Glomerular endothelial cell (primary cell): ENCODE results near the gene MGAT5. TPM values are rescaled to one million over a fixed set of nuclear protein-coding genes. Genes with fewer than 3 reads are reported as not detected.
"Not testable (repeated sequence)": the region's sequence is repeated elsewhere in the genome, so short reads cannot be mapped to it uniquely, and the experiment has no call there.

Source experiments
- DNase-seq: peaks from one replicate; pipeline ENCODE4 v3.0.0-alpha.2; 2011; ENCODE audit warnings: low read depth, low spot score; ENCODE audit errors: extremely low read depth
- total RNA-seq: library from RNA; depleted of rRNA; stranded (reverse); fragments of >200 nt; gene quantifications from 2 replicates; pipeline ENCODE4 v1.2.3, GENCODE V29; 2015

Gene MGAT5
- total RNA-seq, 1 donor from 2014 or later = 75.1 TPM

DNA sequence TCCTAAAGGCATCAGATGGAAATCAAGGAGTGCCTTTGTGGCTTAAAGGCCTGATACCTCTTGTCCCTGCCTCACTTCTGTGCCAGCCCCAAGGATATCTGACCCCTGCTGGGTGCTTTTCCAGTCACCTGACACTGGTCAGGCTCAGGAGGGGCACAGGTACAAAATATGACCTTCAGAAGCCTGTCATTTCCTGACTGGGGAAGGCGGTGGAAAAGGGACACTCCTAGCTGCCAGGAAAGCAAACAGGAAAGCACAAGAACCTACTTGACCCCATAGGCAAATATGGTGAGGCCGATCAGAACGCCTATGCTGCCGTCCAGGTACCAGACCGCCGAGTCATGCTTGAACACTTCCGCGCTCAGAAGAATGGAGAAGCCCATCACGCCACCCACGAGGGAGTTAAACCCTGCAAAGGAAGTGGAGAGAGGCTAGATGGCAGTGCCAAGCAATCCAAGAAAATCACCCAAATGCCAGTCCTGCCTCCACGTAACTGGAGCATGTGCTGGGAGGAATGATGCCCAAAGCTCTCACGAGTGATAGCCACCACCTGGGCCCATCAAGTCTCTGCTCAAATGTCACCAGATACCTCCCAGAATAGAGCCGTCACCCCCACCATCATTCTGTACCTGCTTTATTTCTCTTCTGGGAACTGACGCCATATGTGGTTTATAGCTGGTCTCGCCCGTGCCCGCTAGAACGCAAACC lies 204.0 kb downstream of the MGAT5 start:
- no peak for DNase-seq

DNA sequence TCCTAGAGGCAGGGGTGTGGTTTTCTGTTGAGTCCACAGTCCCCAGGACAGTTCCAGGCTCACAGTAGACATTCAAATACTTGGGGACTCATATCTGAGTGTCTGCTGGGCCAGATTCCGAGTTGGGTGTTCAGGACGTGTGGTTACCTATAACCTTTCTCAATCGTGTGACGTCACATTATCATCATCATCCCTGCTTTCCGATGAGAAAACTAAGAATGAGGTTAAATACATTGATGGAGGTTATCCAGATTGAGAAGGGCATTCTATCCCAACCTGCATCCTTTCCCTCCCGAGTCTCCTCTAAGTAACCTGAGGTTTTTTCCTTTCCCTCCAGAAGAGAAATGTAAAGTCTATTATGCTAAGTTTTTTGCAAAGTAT lies 204.6 kb downstream of the MGAT5 start:
- DNase-seq = no peak

DNA sequence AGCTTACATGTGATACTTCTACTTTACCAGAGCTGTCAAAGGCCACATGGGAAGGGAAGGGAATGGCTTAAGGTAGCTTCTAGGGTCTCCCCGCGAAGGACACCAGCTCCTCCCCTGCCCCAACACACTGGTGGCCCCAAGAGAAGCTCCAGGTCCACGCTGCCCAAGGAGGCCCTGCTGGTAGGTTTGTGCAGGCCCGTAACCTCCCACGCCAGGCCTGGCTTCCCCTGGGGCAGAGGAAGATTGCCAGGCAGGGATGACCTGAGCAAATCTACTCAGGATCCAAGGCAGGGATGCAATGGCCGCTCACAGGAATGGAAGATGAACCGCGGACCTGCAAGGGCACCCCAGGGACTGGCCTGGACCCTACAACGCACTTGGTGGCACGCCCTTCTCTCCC lies 205.1 kb downstream of the MGAT5 start:
- no peak for DNase-seq

- no peak for DNase-seq
Observed at GRCh38 chr2:134459706-134460406, 206.0 kb downstream of the MGAT5 start.

DNA sequence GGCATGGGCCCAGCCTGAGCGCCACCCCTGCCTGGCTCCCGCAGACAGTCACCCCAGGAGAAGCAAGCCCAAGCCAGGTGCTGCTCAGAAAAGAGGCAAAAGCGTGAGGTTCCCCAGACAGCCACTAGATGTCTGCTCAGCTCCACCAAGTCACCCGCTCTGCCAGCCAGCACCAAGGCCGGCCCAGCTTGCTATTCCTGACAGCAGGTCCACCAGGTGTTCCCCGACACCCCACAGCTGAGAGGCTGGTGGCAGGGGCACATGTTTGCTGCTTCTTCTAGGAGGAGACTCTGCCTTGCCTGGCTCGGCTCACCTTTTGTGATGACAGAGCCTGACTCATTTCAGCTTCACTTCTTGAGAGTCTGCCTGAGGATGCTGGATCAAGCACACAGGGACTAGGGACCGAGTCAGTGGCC lies 206.7 kb downstream of the MGAT5 start:
- DNase-seq = peak; percentile 34

GRCh38 chr2:134461511-134461910 lies 207.6 kb downstream of the MGAT5 start:
- no peak for DNase-seq

DNA sequence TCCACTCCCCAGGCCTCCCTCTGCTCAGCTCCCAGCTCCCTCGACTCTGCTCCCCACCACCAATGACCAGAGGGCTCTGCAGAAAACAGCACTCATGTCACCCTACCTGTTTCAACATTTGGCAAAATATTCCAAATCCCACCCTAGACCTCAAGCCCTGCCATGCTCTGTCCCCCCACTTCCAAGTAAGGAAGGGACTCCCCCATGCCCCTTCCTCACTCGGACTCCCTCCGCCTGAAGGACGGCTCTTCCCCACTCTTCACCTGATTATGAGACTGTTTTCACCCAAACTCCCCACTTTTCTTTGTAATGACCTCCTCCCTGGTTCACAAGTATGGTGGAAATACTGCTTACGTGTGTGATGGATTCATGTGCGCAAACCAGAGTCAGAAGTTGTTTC lies 208.4 kb downstream of the MGAT5 start:
- no peak for DNase-seq

DNA sequence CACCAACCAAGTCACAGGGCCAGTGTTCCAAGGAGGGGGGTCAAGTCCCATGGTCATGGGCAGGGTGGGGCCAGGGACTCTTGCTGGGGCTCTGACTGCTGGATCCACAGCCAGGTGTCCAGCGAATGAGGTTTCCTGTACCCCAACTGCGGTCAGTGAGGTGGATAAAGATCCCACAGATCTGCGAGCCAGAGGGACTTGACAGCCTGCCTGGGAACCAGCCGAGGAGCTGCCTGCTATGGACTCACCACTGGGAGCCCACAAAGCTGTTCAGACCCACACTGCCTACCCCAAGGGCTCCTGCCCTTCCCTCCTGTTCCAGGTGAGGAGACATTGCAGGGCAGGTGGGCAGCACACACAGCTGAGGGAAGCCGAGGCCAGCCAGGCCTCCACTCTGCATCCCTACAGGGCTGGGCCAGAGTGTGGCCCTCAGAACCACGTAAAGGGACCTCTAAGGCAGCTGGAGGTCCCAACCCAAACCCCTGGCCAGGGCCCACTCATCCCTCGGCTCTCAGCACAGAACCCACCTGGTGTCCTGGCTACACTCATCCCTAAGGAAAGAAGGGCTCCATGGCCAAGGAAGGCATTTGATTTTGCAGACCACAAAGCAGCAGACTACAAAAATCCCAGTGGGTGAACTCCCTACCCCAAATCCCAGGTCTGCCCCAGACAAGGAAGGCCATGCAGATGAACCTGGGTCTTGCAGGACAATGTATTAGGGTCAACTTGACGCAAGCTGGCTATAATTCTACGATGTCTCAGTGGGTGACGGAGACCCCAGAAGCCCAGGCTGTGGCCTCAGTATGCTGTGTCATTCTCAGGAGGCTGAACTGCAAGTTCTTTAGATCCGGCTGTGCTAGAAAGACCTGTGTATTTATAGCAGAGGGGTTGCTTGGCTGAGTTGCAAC lies 209.2 kb downstream of the MGAT5 start:
- DNase-seq = no peak

- no peak for DNase-seq
Observed at GRCh38 chr2:134463699-134464022, 209.8 kb downstream of the MGAT5 start.

GRCh38 chr2:134465228-134466105 lies 211.6 kb downstream of the MGAT5 start:
- DNase-seq = no peak

- DNase-seq = no peak
Observed at GRCh38 chr2:134466141-134466540, 212.3 kb downstream of the MGAT5 start.

- DNase-seq = no peak
Observed at GRCh38 chr2:134468164-134468563, 214.3 kb downstream of the MGAT5 start.

- no peak for DNase-seq
Observed at GRCh38 chr2:134468776-134469175, 214.9 kb downstream of the MGAT5 start.

- DNase-seq = no peak
Observed at GRCh38 chr2:134469516-134470115, 215.7 kb downstream of the MGAT5 start.

GRCh38 chr2:134470561-134471168 lies 216.8 kb downstream of the MGAT5 start:
- no peak for DNase-seq

GRCh38 chr2:134476982-134477381 lies 223.1 kb downstream of the MGAT5 start:
- not testable (repeated sequence) for DNase-seq

- no peak for DNase-seq
Observed at GRCh38 chr2:134479696-134480330, 225.9 kb downstream of the MGAT5 start.

DNA sequence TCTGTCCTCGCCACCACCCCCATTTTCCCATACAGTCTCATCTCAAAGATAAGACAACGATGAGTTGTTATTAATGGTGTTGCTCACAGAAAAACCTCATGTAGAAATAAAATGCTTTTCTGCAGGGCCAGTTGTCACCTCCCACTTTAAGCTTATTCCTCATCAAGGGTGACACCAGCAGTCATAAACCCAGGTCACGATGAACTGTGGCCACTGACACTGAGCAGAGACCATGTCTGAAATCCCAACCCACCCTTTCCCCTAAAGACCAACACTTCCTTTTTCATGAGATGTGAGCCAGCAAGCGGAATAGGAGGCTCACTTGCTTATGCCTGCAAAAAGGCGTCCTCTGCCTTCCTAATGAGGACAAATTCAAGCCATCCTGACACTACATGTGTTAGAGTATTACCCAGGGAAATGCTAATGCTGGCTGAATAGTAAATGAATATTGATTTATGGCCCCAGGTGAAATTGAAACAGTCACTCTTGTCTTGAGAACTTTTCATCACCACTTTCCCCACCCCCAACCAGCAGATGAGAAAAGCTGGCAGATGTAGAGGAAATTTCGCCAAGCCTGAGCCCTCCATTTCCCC lies 228.4 kb downstream of the MGAT5 start:
- no peak for DNase-seq

DNA sequence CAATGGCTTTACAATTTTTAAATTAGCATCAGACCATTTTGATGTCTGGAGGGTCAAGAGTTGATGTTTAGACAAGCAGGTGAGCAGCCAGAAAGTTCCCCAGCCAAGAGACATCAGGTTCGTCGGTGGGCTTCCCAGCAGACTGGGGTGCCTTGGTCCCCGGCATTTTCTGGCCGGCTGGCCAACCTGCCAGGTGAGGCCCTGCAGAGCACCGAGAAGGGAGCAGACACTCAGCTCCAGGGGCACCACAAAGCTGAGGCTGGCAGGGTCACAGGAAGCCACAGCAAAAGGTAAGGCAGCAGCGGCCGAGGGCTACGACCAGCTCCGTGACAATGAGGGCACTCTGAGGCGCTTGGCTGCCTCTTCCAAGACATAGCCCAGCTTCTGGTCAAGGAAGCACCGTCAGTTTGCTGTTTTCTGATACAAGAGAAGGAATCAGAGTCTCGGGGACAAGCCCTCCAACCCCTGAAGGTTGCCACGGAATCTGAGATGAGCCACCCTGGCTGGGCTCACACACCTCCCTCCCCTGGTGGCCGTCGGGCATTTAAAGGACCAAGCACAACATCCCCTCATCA lies 229.0 kb downstream of the MGAT5 start:
- no peak for DNase-seq
